ENCODE data around the gene BBIP1.

Gene BBIP1

GRCh38 chr10:110912374-110912773 is 6.6 kb downstream of the BBIP1 start:
- ATAC-seq = peak; percentile 87
- TF ChIP-seq BACH2 (CRISPR knock-in tag; IDR thresholded peaks at IDR 0.05; ENCODE audit: borderline replicate concordance) (no peak), ESRRG (CRISPR knock-in tag; IDR thresholded peaks at IDR 0.05) (no peak), TOX (CRISPR knock-in tag; IDR thresholded peaks at IDR 0.05; ENCODE audit: borderline replicate concordance) (0 out of 2 replicates have a peak, but pooled peaks have one; percentile 49), TCF4 (CRISPR knock-in tag; IDR thresholded peaks at IDR 0.05; ENCODE audit: borderline replicate concordance) (peak; percentile 62), PATZ1 (CRISPR knock-in tag; IDR thresholded peaks at IDR 0.05; ENCODE audit: borderline replicate concordance) (no peak; the same call in 1 of the 2 replicates), ISL1 (CRISPR knock-in tag; IDR thresholded peaks at IDR 0.05) (peak; percentile 85), CREB5 (CRISPR knock-in tag; IDR thresholded peaks at IDR 0.05; ENCODE audit: low read depth) (no peak; the same call in 1 of the 2 replicates), SNAI2 (CRISPR knock-in tag; IDR thresholded peaks at IDR 0.05) (no peak), ZNF565 (CRISPR knock-in tag; conservative IDR thresholded peaks at IDR 0.05; ENCODE audit: low read depth) (no peak), POU6F1 (CRISPR knock-in tag; IDR thresholded peaks at IDR 0.05; ENCODE audit: borderline replicate concordance, low read depth) (no peak), ZC3H10 (CRISPR knock-in tag; IDR thresholded peaks at IDR 0.05) (no peak), RARB (CRISPR knock-in tag; IDR thresholded peaks at IDR 0.05) (no peak), PPARA (CRISPR knock-in tag; IDR thresholded peaks at IDR 0.05; ENCODE audit: borderline replicate concordance) (no peak), ZNF8 (CRISPR knock-in tag; IDR thresholded peaks at IDR 0.05) (no peak), TSHZ2 (CRISPR knock-in tag; IDR thresholded peaks at IDR 0.05) (0 out of 2 replicates have a peak, but pooled peaks have one; percentile 30), GLIS3 (CRISPR knock-in tag; IDR thresholded peaks at IDR 0.05) (no peak), ZNF70 (CRISPR knock-in tag; IDR thresholded peaks at IDR 0.05) (no peak), ZFP3 (CRISPR knock-in tag; IDR thresholded peaks at IDR 0.05) (no peak), ZFP30 (CRISPR knock-in tag; IDR thresholded peaks at IDR 0.05) (no peak), ARNTL (CRISPR knock-in tag; IDR thresholded peaks at IDR 0.05; ENCODE audit: borderline replicate concordance, low read depth) (no peak)

- ATAC-seq = no peak
- no peak for TF ChIP-seq ARNTL (CRISPR knock-in tag; IDR thresholded peaks at IDR 0.05; ENCODE audit: borderline replicate concordance, low read depth)
- no peak for TF ChIP-seq TSHZ2 (CRISPR knock-in tag; IDR thresholded peaks at IDR 0.05)
- TF ChIP-seq ZNF70 (CRISPR knock-in tag; IDR thresholded peaks at IDR 0.05) = no peak
- TF ChIP-seq PPARA (CRISPR knock-in tag; IDR thresholded peaks at IDR 0.05; ENCODE audit: borderline replicate concordance) = no peak
- no peak for TF ChIP-seq ZFP30 (CRISPR knock-in tag; IDR thresholded peaks at IDR 0.05)
- no peak for TF ChIP-seq TCF4 (CRISPR knock-in tag; IDR thresholded peaks at IDR 0.05; ENCODE audit: borderline replicate concordance)
- TF ChIP-seq RARB (CRISPR knock-in tag; IDR thresholded peaks at IDR 0.05) = no peak
- TF ChIP-seq OSR1 (CRISPR knock-in tag; IDR thresholded peaks at IDR 0.05) = no peak
- TF ChIP-seq SNAI2 (CRISPR knock-in tag; IDR thresholded peaks at IDR 0.05) = no peak
- no peak for TF ChIP-seq CSRNP3 (CRISPR knock-in tag; IDR thresholded peaks at IDR 0.05)
- TF ChIP-seq TOX (CRISPR knock-in tag; IDR thresholded peaks at IDR 0.05; ENCODE audit: borderline replicate concordance) = no peak
- TF ChIP-seq ESRRG (CRISPR knock-in tag; IDR thresholded peaks at IDR 0.05) = no peak
- TF ChIP-seq ZNF8 (CRISPR knock-in tag; IDR thresholded peaks at IDR 0.05) = no peak
- TF ChIP-seq ISL1 (CRISPR knock-in tag; IDR thresholded peaks at IDR 0.05) = no peak
- TF ChIP-seq PATZ1 (CRISPR knock-in tag; IDR thresholded peaks at IDR 0.05; ENCODE audit: borderline replicate concordance) = no peak
- no peak for TF ChIP-seq POU6F1 (CRISPR knock-in tag; IDR thresholded peaks at IDR 0.05; ENCODE audit: borderline replicate concordance, low read depth)
- no peak for TF ChIP-seq CSDC2 (CRISPR knock-in tag; IDR thresholded peaks at IDR 0.05)
Measured at GRCh38 chr10:110910138-110910537, 8.8 kb downstream of the BBIP1 start.

Data from SK-N-SH treated with all-trans-retinoic acid at 6 μM for 48 hours (cell line).